ENCODE results near the gene LRRIQ4.

Gene LRRIQ4

DNA sequence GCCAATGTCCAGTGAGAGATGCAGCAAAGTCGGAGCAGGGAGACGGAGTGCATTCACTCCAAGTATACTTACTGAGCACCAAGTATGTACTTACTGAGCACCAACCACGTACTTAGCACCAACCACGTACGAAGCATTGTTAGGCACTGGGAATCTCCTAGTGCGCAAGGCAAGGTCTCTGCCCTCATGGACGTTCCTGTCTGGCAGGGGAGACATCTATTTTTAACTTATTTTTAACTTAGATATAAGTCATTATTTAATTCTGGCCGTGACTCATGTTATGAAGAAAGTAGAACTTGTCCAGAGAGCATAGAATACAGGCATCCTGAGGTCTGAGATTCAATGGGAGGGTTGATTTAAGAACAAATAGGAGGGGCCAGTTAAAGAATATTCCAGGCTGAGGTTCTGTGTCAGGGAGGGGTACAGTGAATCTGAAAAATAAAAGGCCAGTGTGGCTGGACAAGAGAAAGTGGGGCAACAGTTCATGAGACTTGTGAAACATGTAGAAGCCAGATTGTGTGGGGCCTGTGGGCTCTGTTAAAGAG lies 66.4 kb downstream of the LRRIQ4 start:
- TF ChIP-seq, protein P1, sequence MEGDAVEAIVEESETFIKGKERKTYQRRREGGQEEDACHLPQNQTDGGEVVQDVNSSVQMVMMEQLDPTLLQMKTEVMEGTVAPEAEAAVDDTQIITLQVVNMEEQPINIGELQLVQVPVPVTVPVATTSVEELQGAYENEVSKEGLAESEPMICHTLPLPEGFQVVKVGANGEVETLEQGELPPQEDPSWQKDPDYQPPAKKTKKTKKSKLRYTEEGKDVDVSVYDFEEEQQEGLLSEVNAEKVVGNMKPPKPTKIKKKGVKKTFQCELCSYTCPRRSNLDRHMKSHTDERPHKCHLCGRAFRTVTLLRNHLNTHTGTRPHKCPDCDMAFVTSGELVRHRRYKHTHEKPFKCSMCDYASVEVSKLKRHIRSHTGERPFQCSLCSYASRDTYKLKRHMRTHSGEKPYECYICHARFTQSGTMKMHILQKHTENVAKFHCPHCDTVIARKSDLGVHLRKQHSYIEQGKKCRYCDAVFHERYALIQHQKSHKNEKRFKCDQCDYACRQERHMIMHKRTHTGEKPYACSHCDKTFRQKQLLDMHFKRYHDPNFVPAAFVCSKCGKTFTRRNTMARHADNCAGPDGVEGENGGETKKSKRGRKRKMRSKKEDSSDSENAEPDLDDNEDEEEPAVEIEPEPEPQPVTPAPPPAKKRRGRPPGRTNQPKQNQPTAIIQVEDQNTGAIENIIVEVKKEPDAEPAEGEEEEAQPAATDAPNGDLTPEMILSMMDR (IDR thresholded peaks at IDR 0.05; ENCODE audit: low read depth, low read length): no peak
- no peak for TF ChIP-seq MYC (IDR thresholded peaks at IDR 0.05; ENCODE audit: low read depth, low read length)
- H3K4me3 ChIP-seq (ENCODE audit: low read depth, low read length): no peak overlapping the region
- DNase-seq (ENCODE audit: low read depth): no peak

DNA sequence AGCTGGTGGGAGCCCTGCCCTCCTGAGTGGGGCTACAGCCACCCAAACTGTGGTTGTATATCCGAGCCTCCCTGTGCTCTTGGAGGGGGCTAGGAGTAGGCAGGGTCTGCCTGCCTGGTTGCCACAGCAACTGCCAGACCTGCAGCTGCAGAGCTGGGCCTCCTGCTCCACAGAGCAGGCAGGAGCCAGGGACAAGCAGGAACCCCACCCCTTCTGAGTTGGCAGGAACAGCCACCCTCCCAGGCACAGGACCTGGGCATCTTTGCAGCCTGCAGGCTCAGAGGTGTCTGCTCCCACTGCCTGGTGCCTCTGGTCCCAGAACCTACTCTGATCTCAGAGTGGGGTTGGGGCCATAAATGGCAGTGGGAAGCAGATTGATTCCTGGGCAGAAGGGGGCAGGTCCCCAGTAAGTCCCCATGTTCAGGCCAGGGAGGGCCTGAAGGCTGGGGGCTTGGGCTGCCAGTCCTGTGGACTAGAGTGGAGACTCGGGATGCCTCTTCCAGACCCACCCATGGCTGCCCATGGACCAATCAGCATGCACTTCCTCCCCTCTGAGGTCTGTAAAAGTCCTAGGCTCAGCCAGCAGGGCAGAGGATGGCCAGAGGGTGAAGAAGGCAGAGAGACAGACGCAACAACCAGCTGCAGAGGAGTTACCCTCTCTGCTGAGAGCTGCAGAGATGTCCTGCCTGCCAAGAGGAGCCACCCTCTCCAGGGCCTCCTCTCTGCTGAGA lies 67.3 kb downstream of the LRRIQ4 start:
- H3K4me3 ChIP-seq (ENCODE audit: low read depth, low read length): no peak overlapping the region
- DNase-seq (ENCODE audit: low read depth): no peak
- TF ChIP-seq, protein P2, sequence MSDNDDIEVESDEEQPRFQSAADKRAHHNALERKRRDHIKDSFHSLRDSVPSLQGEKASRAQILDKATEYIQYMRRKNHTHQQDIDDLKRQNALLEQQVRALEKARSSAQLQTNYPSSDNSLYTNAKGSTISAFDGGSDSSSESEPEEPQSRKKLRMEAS (IDR thresholded peaks at IDR 0.05; ENCODE audit: low read depth, low read length): no peak
- TF ChIP-seq POLR2A (IDR thresholded peaks at IDR 0.05; ENCODE audit: extremely low read depth, insufficient read length): no peak
- TF ChIP-seq, protein P1 (IDR thresholded peaks at IDR 0.05; ENCODE audit: low read depth, low read length): no peak
- TF ChIP-seq MYC (IDR thresholded peaks at IDR 0.05; ENCODE audit: low read depth, low read length): no peak

DNA sequence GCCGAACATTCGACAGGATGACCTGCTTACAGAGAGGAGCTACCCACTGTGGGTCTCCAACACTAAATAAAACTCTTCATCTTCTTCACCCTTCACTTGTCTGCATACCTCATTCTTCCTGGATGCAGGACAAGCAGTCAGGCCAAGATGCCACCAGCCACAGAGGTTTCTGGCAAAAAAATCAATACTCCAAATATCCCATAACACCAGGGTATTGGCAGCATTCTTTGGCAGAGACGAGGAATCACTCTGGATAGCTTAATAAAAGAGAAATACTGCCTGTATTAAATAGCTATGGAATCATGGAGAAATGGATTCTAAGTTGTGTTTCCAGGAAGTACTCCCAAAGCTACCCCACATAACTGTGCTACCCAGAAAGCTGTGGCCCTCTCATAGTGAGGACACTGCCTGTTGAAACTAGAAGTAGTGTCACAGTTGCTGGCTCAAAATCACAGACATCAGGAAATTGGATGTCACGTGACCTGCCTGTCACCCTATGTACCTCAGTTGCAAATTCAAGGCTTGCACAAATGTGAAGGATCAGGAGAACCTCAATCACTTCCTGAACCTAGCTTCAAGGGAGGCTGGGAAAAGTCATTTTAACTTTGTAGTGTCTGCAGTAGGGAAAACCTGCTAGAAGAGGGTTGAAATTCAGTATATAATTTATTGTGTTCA lies 68.0 kb downstream of the LRRIQ4 start:
- H3K4me3 ChIP-seq (ENCODE audit: low read depth, low read length): no peak overlapping the region
- TF ChIP-seq, protein P1 (IDR thresholded peaks at IDR 0.05; ENCODE audit: low read depth, low read length): no peak
- TF ChIP-seq POLR2A (IDR thresholded peaks at IDR 0.05; ENCODE audit: extremely low read depth, insufficient read length): no peak
- TF ChIP-seq MYC (IDR thresholded peaks at IDR 0.05; ENCODE audit: low read depth, low read length): no peak
- TF ChIP-seq, protein P2 (IDR thresholded peaks at IDR 0.05; ENCODE audit: low read depth, low read length): no peak
- no peak for DNase-seq (ENCODE audit: low read depth)

DNA sequence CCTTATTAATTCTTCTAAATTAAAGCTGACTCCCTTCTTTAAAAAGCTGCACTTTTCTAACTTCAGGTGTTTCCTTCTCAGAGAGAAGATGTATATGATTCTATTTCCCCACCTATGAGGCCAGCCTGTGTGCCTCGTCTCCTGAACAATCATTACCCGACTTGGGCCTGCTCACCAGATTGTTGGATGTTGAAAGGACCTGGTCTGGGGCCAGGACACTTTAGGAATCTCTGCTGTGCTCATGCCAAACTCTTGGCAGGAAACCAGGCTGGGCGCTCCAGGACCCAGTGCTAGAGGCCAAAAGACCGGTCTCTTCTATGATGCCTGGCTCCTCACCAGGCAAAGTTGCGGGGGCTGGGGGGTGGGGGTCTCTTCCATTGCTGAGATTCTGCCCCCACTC lies 74.0 kb downstream of the LRRIQ4 start:
- no peak for DNase-seq (ENCODE audit: low read depth)
- TF ChIP-seq MYC (IDR thresholded peaks at IDR 0.05; ENCODE audit: low read depth, low read length): no peak
- TF ChIP-seq POLR2A (IDR thresholded peaks at IDR 0.05; ENCODE audit: extremely low read depth, insufficient read length): no peak
- TF ChIP-seq, protein P2 (IDR thresholded peaks at IDR 0.05; ENCODE audit: low read depth, low read length): no peak
- TF ChIP-seq, protein P1 (IDR thresholded peaks at IDR 0.05; ENCODE audit: low read depth, low read length): no peak
- no peak overlapping the region for H3K4me3 ChIP-seq (ENCODE audit: low read depth, low read length)
